Hepatocyte (in vitro differentiated cells): ENCODE data around the gene CCDC197. TPM values are rescaled to one million over a fixed set of nuclear protein-coding genes. Genes with fewer than 3 reads are reported as not detected.

ENCODE experiments used
- DNase-seq: peaks from one replicate; pipeline ENCODE4 v3.0.0-alpha.2; 2016; ENCODE audit warnings: low spot score
- H2AFZ ChIP-seq: fragments of 200-600 bp; sonication (generic); 2 replicates; pipeline ENCODE4 v1.6.0; 2016; ENCODE audit warnings: antibody characterized with exemption, mild to moderate bottlenecking
- H3K27ac ChIP-seq: fragments of 200-600 bp; sonication (generic); 2 replicates; pipeline ENCODE4 v1.5.1; 2016; ENCODE audit warnings: mild to moderate bottlenecking
- H3K27me3 ChIP-seq: fragments of 200-600 bp; sonication (generic); 2 replicates; pipeline ENCODE4 v1.6.1; 2016
- H3K36me3 ChIP-seq: fragments of 200-600 bp; sonication (generic); replicated peaks from 2 replicates; pipeline ENCODE4 v1.5.1; 2016; ENCODE audit warnings: low read depth; ENCODE audit not compliant: insufficient read depth
- H3K4me1 ChIP-seq: fragments of 200-600 bp; sonication (generic); 2 replicates; pipeline ENCODE4 v1.5.1; 2016; ENCODE audit warnings: mild to moderate bottlenecking, moderate library complexity; ENCODE audit not compliant: insufficient read depth
- H3K4me2 ChIP-seq: fragments of 200-600 bp; sonication (generic); 2 replicates; pipeline ENCODE4 v1.6.0; 2016
- H3K4me3 ChIP-seq: fragments of 200-600 bp; sonication (generic); 2 replicates; pipeline ENCODE4 v1.5.1; 2016; ENCODE audit warnings: mild to moderate bottlenecking
- H3K79me2 ChIP-seq: fragments of 200-600 bp; sonication (generic); 2 replicates; pipeline ENCODE4 v1.6.0; 2017; ENCODE audit warnings: mild to moderate bottlenecking
- H3K9me2 ChIP-seq: fragments of 200-600 bp; sonication (generic); replicated peaks from 2 replicates; pipeline ENCODE4 v1.6.0; 2017; ENCODE audit warnings: mild to moderate bottlenecking; ENCODE audit not compliant: insufficient read depth
- H3K9me3 ChIP-seq: fragments of 200-600 bp; sonication (generic); 2 replicates; pipeline ENCODE4 v1.5.1; 2016; ENCODE audit warnings: low read depth, mild to moderate bottlenecking
- H4K20me1 ChIP-seq: fragments of 200-600 bp; sonication (generic); 2 replicates; pipeline ENCODE4 v1.6.0; 2016; ENCODE audit warnings: mild to moderate bottlenecking; ENCODE audit not compliant: insufficient read depth, poor library complexity, severe bottlenecking
- EZH2 ChIP-seq: fragments of 200-600 bp; sonication (generic); IDR thresholded peaks from 2 replicates; pipeline ENCODE4 v1.6.1; 2016; ENCODE audit warnings: antibody characterized with exemption, mild to moderate bottlenecking, borderline replicate concordance
- EZH2phosphoT487 ChIP-seq: fragments of 200-600 bp; sonication (generic); IDR thresholded peaks from one replicate; pipeline ENCODE4 v1.6.1; 2018; ENCODE audit warnings: antibody characterized with exemption, mild to moderate bottlenecking, low read depth, moderate library complexity; ENCODE audit not compliant: unreplicated experiment, severe bottlenecking
- WGBS: methylation state at CpG from one replicate; pipeline ENCODE4 v1.1.6; 2016; ENCODE audit warnings: low lambda C conversion rate; ENCODE audit errors: missing lambda C conversion rate; 5-methylcytosine and 5-hydroxymethylcytosine counted together
- polyA plus RNA-seq: library from polyadenylated mRNA; unstranded; fragments of >200 nt; fragmentation: Nextera tagmentation; extraction: Ambion mirVana; gene quantifications from 2 replicates; pipeline ENCODE4 v1.2.1, GENCODE V29; 2016
- total RNA-seq: library from RNA; depleted of rRNA; stranded (reverse); fragments of >200 nt; gene quantifications from 2 replicates; pipeline ENCODE4 v1.2.3, GENCODE V29; 2014
- TF ChIP-seq, protein P1 (sequence below): fragments of 200-600 bp; sonication (generic); IDR thresholded peaks from 2 replicates; pipeline ENCODE4 v1.5.1; 2016; ENCODE audit warnings: antibody characterized with exemption, mild to moderate bottlenecking; ENCODE audit not compliant: poor library complexity

The CCDC197 gene
- total and polyA plus RNA-seq, 2 experiments from 2014 or later, result not detected

DNA sequence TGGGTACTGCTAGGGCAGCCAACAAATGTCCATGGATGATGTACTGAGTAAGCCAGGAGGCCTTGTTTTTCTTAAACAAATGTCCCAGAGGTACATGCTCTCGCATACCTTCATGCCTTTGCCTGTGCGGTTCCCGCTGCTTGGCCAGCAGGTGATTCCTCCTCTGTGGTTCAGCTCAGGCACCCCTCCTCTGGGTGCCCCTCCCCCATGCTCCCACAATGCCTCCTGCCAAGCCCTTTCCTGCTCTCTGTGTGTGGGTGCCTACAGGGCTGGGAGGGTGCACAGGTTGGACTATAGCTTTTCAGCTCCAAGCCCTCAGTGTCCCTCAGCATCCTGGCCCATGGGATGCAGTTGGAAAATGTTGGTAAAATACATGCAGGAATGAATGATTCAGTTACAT, 44.3 kb upstream of the CCDC197 start:
- H3K27ac ChIP-seq, result no peak overlapping the region
- H3K4me2 ChIP-seq, result no peak overlapping the region
- no peaks in the 10 kb centered on the region for H3K36me3 ChIP-seq
- no peaks in the 10 kb centered on the region for H3K9me3 ChIP-seq
- TF ChIP-seq, protein P1, sequence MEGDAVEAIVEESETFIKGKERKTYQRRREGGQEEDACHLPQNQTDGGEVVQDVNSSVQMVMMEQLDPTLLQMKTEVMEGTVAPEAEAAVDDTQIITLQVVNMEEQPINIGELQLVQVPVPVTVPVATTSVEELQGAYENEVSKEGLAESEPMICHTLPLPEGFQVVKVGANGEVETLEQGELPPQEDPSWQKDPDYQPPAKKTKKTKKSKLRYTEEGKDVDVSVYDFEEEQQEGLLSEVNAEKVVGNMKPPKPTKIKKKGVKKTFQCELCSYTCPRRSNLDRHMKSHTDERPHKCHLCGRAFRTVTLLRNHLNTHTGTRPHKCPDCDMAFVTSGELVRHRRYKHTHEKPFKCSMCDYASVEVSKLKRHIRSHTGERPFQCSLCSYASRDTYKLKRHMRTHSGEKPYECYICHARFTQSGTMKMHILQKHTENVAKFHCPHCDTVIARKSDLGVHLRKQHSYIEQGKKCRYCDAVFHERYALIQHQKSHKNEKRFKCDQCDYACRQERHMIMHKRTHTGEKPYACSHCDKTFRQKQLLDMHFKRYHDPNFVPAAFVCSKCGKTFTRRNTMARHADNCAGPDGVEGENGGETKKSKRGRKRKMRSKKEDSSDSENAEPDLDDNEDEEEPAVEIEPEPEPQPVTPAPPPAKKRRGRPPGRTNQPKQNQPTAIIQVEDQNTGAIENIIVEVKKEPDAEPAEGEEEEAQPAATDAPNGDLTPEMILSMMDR, result no peak
- TF ChIP-seq EZH2, result no peak
- no peak for TF ChIP-seq EZH2phosphoT487
- no peak overlapping the region for H3K4me3 ChIP-seq
- WGBS, result 77% methylated on average over 3 of the region's 3 CpGs
- H4K20me1 ChIP-seq, result no peaks in the 10 kb centered on the region
- no peaks in the 10 kb centered on the region for H3K9me2 ChIP-seq
- no peaks in the 10 kb centered on the region for H3K27me3 ChIP-seq
- no peaks in the 10 kb centered on the region for H3K79me2 ChIP-seq
- H3K4me1 ChIP-seq, result no peaks in the 10 kb centered on the region
- DNase-seq, result no peak
- no peak overlapping the region for H2AFZ ChIP-seq

DNA sequence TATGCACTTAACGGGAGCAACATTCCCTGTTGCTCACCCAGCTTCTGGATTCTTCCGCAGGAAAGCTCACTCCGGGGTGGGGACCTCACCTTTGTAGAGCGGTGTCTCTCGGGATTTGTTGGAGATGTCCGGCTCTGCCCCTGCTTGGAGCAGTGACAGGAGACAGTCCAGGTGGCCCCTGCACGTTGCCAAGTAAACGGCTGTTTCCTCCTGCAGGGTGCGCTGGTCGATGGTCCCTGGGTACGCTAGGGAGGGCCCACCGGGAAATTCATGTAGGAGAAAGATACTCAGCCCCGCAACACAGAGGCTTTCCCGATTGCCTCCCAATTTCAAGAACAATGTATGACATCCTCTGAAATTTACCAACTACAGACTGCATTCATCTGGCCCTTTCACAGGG, 43.8 kb upstream of the CCDC197 start:
- H3K27me3 ChIP-seq, result no peaks in the 10 kb centered on the region
- WGBS, result 81% methylated on average over 14 of the region's 14 CpGs
- no peaks in the 10 kb centered on the region for H4K20me1 ChIP-seq
- no peak overlapping the region for H3K4me2 ChIP-seq
- no peaks in the 10 kb centered on the region for H3K36me3 ChIP-seq
- H3K79me2 ChIP-seq, result no peaks in the 10 kb centered on the region
- no peak for DNase-seq
- TF ChIP-seq EZH2phosphoT487 (no peak), EZH2 (no peak)
- TF ChIP-seq, protein P1, result no peak
- H3K9me2 ChIP-seq, result no peaks in the 10 kb centered on the region
- no peak overlapping the region for H3K4me3 ChIP-seq
- no peaks in the 10 kb centered on the region for H3K4me1 ChIP-seq
- H3K27ac ChIP-seq, result no peak overlapping the region
- H2AFZ ChIP-seq, result no peak overlapping the region
- no peaks in the 10 kb centered on the region for H3K9me3 ChIP-seq

DNA sequence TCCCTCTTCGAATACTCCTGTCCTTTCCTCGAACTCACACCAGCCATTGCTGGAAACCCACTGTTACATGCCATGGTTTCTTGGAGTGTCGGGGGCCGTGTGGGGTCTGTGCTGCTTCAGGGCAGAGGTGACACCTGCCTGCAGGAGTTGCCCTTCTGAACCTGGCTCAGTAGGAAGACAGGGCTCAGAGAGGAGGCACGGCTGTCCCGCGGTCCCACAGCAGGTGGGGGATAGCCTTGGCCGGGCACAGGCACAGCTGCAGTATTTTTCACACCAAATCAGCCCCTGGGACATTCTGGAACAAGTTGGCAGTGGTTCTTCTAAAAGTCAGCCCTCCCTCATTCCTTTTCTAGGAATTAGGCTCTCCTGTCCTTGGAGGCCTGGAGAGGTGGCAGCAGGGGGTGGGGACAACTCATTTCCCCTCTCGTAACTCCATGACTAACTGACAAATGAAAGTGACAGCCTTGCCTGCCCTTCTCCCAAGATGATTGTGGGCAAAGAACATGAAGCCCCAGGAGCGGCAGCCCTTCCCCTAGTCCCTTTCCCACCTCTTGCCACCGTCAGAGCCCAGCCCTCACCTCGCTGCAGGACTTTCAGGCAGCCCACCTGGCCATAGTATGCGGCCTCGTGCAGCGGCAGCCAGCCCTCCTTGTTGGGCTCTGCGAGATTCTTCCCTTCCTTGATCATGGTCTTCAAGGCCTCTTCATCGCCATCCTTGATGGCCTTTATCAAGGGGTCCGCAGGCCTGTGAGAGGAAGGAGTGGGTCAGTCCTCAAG, 43.2 kb upstream of the CCDC197 start:
- Histone ChIP-seq H3K4me2 (no peak overlapping the region), H3K4me1 (peaks cover 6% of the 10 kb centered on the region)

More for the DNA sequence above, 43.2 kb upstream of the CCDC197 start:
- Histone ChIP-seq H4K20me1 (no peaks in the 10 kb centered on the region), H3K9me3 (no peaks in the 10 kb centered on the region), H3K79me2 (no peaks in the 10 kb centered on the region), H3K27ac (no peak overlapping the region), H3K9me2 (no peaks in the 10 kb centered on the region), H2AFZ (no peak overlapping the region), H3K4me3 (no peak overlapping the region), H3K36me3 (no peaks in the 10 kb centered on the region), H3K27me3 (no peaks in the 10 kb centered on the region)
- TF ChIP-seq EZH2phosphoT487 (no peak), EZH2 (no peak)
- TF ChIP-seq, protein P1, result no peak
- DNase-seq, result no peak
- WGBS, result 86% methylated on average over 18 of the region's 18 CpGs
